ENCODE measurements around the gene KLK12. TPM values are rescaled to one million over a fixed set of nuclear protein-coding genes. Genes with fewer than 3 reads are reported as not detected.

KLK12 gene
- total and polyA plus RNA-seq, 2 donors (not counting 1 experiment from before 2014, with no cell fraction given) = not detected

DNA sequence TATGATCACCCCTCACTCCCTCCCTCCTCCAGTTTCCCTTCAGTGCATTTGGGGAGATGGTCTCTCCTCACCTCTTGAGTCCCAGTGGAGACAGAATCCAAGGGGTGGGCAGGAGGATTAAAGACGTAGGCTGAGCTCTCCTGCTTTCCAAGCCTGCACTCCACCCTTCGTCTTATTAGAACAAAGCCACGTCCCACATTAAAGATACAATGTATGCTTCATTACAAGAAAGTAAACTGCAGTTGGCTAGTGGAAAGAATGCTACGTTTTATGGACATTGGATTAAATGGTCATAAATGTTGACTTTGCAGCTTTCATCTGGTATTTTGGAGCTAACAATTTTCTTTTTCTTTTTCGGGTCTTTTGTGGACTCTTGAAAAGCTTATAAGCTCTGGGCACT is 6.9 kb downstream of the KLK12 start:
- Histone ChIP-seq H4K20me1 (ENCODE audit: control insufficient read depth, extremely low read depth, insufficient read depth, low read length) (no peaks in the 10 kb centered on the region), H3K36me3 (ENCODE audit: control insufficient read depth, insufficient read depth, low read length) (no peaks in the 10 kb centered on the region), H3K4me3 (replicated peaks in 1 of 4; ENCODE audit: control extremely low read depth in 1 of 4, insufficient read depth in 1 of 4, low read depth in 3 of 4, low read length in 4 of 4) (no peak overlapping the region), H2AFZ (ENCODE audit: low read length) (no peak overlapping the region), H3K4me1 (ENCODE audit: control insufficient read depth, extremely low read depth, insufficient read depth, low read length) (no peaks in the 10 kb centered on the region), H3K27ac (ENCODE audit: insufficient read depth, low read length) (no peak overlapping the region), H3K79me2 (ENCODE audit: control insufficient read depth, insufficient read depth, low read length) (no peaks in the 10 kb centered on the region), H3K9me3 (ENCODE audit: control insufficient read depth, insufficient read depth, low read depth, low read length) (no peaks in the 10 kb centered on the region), H3K27me3 (ENCODE audit: control insufficient read depth, insufficient read depth, low read length) (no peaks in the 10 kb centered on the region), H3K4me2 (ENCODE audit: extremely low read depth, insufficient read depth, low read length) (no peak overlapping the region), H3K9ac (ENCODE audit: insufficient read depth, low read length) (no peak overlapping the region)
- no peak for DNase-seq (ENCODE audit: low read depth in 2 of 2)
- TF ChIP-seq EZH2 (IDR thresholded peaks at IDR 0.05; ENCODE audit: low read length, missing control alignments) (no peak), CTCF (conservative IDR thresholded peaks at IDR 0.05 in 1 of 2, IDR thresholded peaks at IDR 0.05 in 1 of 2; ENCODE audit: low read depth in 1 of 2, low read length in 2 of 2) (no peak)

DNA sequence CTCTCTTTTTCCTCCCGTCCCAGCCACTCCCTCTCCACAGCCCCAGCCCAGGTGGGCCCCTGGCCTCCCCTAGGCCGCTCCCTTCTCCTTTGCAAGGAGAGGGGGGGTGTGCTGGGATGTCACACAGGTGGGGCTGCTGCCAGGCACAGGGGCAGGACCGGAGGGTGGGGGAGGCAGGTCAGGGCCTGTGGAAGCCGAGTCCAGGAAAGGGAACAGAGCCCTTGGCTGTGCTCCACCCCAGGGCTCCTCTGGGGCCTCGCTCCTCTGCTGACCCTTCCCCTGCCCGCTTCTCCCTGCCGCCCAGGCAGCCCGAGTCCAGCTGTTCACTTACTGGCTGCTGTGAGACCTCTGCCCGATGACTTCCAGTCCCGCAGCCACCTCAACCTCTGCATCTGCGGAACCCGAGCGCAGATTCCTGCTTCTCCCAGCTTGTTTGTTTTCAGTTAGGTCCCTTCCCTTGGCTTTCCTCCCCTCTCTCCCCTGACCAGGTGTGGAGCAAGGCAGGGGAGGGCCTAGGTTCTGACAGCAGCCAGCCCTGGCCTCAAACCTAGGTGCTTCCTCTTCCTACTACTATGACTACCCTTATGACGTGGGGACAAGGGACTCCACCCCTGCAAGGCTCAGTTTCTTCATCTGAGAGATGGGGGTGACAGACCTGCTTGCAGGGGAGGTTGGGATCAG is 7.5 kb downstream of the KLK12 start:
- Histone ChIP-seq H3K9me3 (ENCODE audit: control insufficient read depth, insufficient read depth, low read depth, low read length) (no peaks in the 10 kb centered on the region), H3K9ac (ENCODE audit: insufficient read depth, low read length) (no peak overlapping the region), H3K27ac (ENCODE audit: insufficient read depth, low read length) (no peak overlapping the region), H3K4me1 (ENCODE audit: control insufficient read depth, extremely low read depth, insufficient read depth, low read length) (no peaks in the 10 kb centered on the region), H3K4me2 (ENCODE audit: extremely low read depth, insufficient read depth, low read length) (no peak overlapping the region), H3K27me3 (ENCODE audit: control insufficient read depth, insufficient read depth, low read length) (no peaks in the 10 kb centered on the region), H3K36me3 (ENCODE audit: control insufficient read depth, insufficient read depth, low read length) (no peaks in the 10 kb centered on the region), H4K20me1 (ENCODE audit: control insufficient read depth, extremely low read depth, insufficient read depth, low read length) (no peaks in the 10 kb centered on the region), H3K4me3 (replicated peaks in 1 of 4; ENCODE audit: control extremely low read depth in 1 of 4, insufficient read depth in 1 of 4, low read depth in 3 of 4, low read length in 4 of 4) (no peak overlapping the region), H2AFZ (ENCODE audit: low read length) (no peak overlapping the region), H3K79me2 (ENCODE audit: control insufficient read depth, insufficient read depth, low read length) (no peaks in the 10 kb centered on the region)
- no peak for TF ChIP-seq EZH2 (IDR thresholded peaks at IDR 0.05; ENCODE audit: low read length, missing control alignments)
- no peak for TF ChIP-seq CTCF (conservative IDR thresholded peaks at IDR 0.05 in 1 of 2, IDR thresholded peaks at IDR 0.05 in 1 of 2; ENCODE audit: low read depth in 1 of 2, low read length in 2 of 2)
- DNase-seq (ENCODE audit: low read depth in 2 of 2) = no peak

DNA sequence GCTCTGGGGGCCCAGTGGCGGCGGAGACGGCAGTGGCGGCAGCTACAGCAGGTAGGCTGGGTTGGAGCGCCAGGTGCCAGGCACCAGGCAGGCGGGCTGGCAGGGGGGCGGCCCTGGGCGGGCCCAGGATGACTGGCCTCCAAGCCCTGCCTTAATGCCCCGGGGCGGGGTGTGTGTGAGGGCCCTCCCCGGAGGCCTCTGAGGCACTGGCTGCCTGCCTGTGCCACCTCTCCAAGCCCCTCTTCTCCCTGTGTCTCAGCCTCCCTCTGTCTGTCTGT is 8.3 kb downstream of the KLK12 start, which contains the start of gene KLK11:
Gene KLK11 (minus strand): TSS at position 63 of the 278 bp plus-strand sequence. CDS start 985 bp downstream, outside the sequence.
- no peak within 1 kb of the TSS for H2AFZ ChIP-seq (ENCODE audit: low read length)

More for the DNA sequence above, 8.3 kb downstream of the KLK12 start, which contains the start of gene KLK11:
- Histone ChIP-seq H3K9me3 (ENCODE audit: control insufficient read depth, insufficient read depth, low read depth, low read length) (no peaks in the 10 kb centered on the region), H3K27ac (ENCODE audit: insufficient read depth, low read length) (no peak within 1 kb of the TSS), H3K4me2 (ENCODE audit: extremely low read depth, insufficient read depth, low read length) (no peak within 1 kb of the TSS), H3K36me3 (ENCODE audit: control insufficient read depth, insufficient read depth, low read length) (no peaks in the 10 kb centered on the region), H3K4me3 (replicated peaks in 1 of 4; ENCODE audit: control extremely low read depth in 1 of 4, insufficient read depth in 1 of 4, low read depth in 3 of 4, low read length in 4 of 4) (no peak within 1 kb of the TSS), H3K79me2 (ENCODE audit: control insufficient read depth, insufficient read depth, low read length) (no peaks in the 10 kb centered on the region), H3K27me3 (ENCODE audit: control insufficient read depth, insufficient read depth, low read length) (no peaks in the 10 kb centered on the region), H3K4me1 (ENCODE audit: control insufficient read depth, extremely low read depth, insufficient read depth, low read length) (no peaks in the 10 kb centered on the region), H4K20me1 (ENCODE audit: control insufficient read depth, extremely low read depth, insufficient read depth, low read length) (no peaks in the 10 kb centered on the region), H3K9ac (ENCODE audit: insufficient read depth, low read length) (no peak within 1 kb of the TSS)
- TF ChIP-seq EZH2 (IDR thresholded peaks at IDR 0.05; ENCODE audit: low read length, missing control alignments) = no peak
- no peak for TF ChIP-seq CTCF (conservative IDR thresholded peaks at IDR 0.05 in 1 of 2, IDR thresholded peaks at IDR 0.05 in 1 of 2; ENCODE audit: low read depth in 1 of 2, low read length in 2 of 2)
- no peak for DNase-seq (ENCODE audit: low read depth in 2 of 2)

Data from fibroblast of lung (primary cell).